Cardiac fibroblast (primary cell): ENCODE results near the gene RPS21.
A peak's percentile ranks its signal among the peaks of the same experiment; 100 is the strongest.

ENCODE experiments used
- DNase-seq, 2 donors: peaks; one replicate each; pipeline versions ENCODE4 v3.0.0 to v3.0.0-alpha.2; 2010; ENCODE audit warnings: low read depth in 2 of 2
- H3K4me3 ChIP-seq, 2 donors: replicated peaks in 1 of 2; 1 replicate in 1 of 2; 2 replicates in 1 of 2; pipeline ENCODE4 v1.5.1; 2011; ENCODE audit warnings: low read depth in 2 of 2, low read length in 2 of 2, mild to moderate bottlenecking in 2 of 2, moderate library complexity in 1 of 2
- CTCF ChIP-seq: IDR thresholded peaks from one replicate; pipeline ENCODE4 v1.5.1; 2011; ENCODE audit warnings: low read depth, mild to moderate bottlenecking, low read length, inconsistent platforms

RPS21 gene

GRCh38 chr20:62413025-62413570 lies 26.2 kb downstream of the RPS21 start:
- TF ChIP-seq CTCF = no peak
- H3K4me3 ChIP-seq = no peak overlapping the region
- no peak for DNase-seq

GRCh38 chr20:62413896-62414481 lies 27.1 kb downstream of the RPS21 start:
- DNase-seq = no peak
- TF ChIP-seq CTCF = peak; percentile 10

GRCh38 chr20:62415354-62416111 lies 28.6 kb downstream of the RPS21 start:
- no peak for TF ChIP-seq CTCF
- no peak overlapping the region for H3K4me3 ChIP-seq
- no peak for DNase-seq

More at GRCh38 chr20:62413896-62414481, 27.1 kb downstream of the RPS21 start:
- H3K4me3 ChIP-seq = no peak overlapping the region

- no peak for TF ChIP-seq CTCF
- no peak overlapping the region for H3K4me3 ChIP-seq
- no peak for DNase-seq
Observed at GRCh38 chr20:62416651-62417637, 30.0 kb downstream of the RPS21 start.

GRCh38 chr20:62417981-62418708 lies 31.2 kb downstream of the RPS21 start:
- no peak for DNase-seq
- no peak for TF ChIP-seq CTCF
- H3K4me3 ChIP-seq = no peak overlapping the region
